Astrocyte of the cerebellum (primary cell): ENCODE measurements around the gene HHATL.
"Not testable (repeated sequence)": the region's sequence is repeated elsewhere in the genome, so short reads cannot be mapped to it uniquely, and the experiment has no call there.

Experiments used
- DNase-seq: peaks from one replicate; pipeline ENCODE4 v3.0.0-alpha.2; 2011; ENCODE audit warnings: low read depth
- H3K4me3 ChIP-seq: 2 replicates; pipeline ENCODE4 v1.5.1; 2011; ENCODE audit warnings: mild to moderate bottlenecking, low read depth, low read length, moderate library complexity
- in situ Hi-C: cut with HindIII; loops from 2 replicates; pipeline ENCODE4 v1.10.0; 2017; ENCODE audit warnings: low sequenced_read_pairs
- TF ChIP-seq, protein P1 (sequence below): IDR thresholded peaks from 2 replicates; pipeline ENCODE4 v1.5.1; 2012; ENCODE audit warnings: low read length, low read depth, moderate library complexity, mild to moderate bottlenecking; ENCODE audit errors: missing control alignments

The HHATL gene

DNA sequence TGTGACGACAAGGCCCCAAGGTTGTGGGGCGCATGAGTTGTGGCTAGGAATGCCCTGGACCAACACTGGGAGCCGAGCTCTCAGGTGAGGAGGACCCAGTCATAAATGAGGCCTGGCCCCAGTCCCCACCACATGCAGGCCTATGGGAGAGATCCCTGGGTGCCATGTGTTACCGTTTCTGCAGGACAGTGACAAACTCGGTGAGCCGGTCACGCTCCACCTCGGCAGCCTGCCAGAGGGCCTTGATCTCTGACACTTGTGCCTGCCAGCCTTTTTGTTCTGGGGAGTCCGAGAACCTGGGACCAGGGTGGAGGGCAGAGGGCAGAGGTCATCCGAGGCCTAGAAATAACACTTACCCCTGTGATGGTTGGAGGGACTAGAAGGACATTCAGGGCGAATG, 27.7 kb upstream of the HHATL start:
- in situ Hi-C loops = no loop called here
- TF ChIP-seq, protein P1, sequence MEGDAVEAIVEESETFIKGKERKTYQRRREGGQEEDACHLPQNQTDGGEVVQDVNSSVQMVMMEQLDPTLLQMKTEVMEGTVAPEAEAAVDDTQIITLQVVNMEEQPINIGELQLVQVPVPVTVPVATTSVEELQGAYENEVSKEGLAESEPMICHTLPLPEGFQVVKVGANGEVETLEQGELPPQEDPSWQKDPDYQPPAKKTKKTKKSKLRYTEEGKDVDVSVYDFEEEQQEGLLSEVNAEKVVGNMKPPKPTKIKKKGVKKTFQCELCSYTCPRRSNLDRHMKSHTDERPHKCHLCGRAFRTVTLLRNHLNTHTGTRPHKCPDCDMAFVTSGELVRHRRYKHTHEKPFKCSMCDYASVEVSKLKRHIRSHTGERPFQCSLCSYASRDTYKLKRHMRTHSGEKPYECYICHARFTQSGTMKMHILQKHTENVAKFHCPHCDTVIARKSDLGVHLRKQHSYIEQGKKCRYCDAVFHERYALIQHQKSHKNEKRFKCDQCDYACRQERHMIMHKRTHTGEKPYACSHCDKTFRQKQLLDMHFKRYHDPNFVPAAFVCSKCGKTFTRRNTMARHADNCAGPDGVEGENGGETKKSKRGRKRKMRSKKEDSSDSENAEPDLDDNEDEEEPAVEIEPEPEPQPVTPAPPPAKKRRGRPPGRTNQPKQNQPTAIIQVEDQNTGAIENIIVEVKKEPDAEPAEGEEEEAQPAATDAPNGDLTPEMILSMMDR = no peak
- DNase-seq = no peak
- H3K4me3 ChIP-seq = no peak overlapping the region

DNA sequence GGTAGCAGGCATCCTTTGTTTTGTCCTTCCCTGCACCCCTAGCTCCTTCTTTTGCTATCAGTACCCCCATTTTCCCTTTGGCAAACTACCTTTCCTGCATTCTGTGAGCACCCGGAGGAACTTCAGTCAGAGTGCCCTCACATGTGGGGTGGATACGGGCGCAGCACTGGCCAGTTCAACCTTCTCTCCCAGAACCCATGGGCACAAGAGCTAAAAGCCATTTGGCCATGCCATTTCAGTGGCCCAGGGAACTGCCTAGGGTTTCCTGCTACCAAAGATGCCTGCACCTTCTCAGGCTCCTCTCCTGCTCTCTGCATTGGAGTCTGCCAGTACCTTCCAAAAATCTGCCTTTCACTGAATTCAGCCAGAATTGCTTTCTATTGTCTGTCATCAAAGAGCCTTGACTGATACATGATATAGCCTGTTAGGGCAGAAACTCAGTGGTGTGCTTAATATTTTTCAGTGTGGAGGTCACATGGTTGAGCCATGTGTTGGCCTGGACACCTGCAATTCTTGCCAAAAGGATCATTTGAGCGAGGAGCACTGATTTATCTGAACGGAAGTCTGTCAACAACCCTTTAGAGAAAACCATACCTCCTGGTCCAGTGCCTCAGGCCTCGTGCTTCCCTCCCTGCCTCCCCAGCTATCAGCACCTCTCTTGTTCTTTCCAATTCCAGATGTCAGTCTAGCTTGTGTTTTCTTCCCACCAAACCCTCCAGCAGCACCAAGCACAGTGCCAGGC, 27.0 kb upstream of the HHATL start:
- TF ChIP-seq, protein P1 = no peak
- in situ Hi-C loops = no loop called here
- no peak overlapping the region for H3K4me3 ChIP-seq
- no peak for DNase-seq

DNA sequence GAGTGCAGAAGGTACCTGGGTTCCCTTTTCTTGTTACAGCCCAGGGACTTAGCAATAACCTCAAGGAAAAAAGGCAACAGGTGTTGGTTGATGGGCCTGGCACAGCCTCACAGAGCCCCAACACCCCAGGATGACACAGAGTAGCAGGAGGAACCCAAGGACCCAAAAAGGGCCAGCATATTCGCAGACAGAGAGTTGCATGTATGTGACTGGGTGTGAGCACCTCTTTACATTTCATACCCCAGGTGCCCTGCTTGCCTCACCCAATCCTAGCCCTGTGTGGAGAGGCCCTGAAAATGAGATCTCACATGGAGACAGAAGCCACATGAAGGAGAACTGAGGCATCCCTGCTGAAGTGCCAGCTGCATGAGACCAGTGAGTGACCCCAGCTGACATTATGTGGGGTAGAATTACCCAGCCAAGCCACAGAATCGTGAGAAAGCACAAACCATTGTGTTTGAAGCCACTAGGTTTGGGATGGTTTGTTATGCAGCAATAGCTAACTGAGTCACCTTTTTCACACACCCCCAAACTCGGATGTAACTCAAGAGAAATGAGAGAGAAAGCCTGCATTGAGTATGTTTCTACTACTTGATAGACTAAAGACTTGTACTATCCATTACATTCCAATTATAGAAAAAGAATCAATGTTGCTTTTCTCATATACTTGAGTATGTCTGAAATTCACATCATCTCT, 26.2 kb upstream of the HHATL start:
- DNase-seq = no peak
- TF ChIP-seq, protein P1 = no peak
- in situ Hi-C loops = no loop called here
- H3K4me3 ChIP-seq = no peak overlapping the region

DNA sequence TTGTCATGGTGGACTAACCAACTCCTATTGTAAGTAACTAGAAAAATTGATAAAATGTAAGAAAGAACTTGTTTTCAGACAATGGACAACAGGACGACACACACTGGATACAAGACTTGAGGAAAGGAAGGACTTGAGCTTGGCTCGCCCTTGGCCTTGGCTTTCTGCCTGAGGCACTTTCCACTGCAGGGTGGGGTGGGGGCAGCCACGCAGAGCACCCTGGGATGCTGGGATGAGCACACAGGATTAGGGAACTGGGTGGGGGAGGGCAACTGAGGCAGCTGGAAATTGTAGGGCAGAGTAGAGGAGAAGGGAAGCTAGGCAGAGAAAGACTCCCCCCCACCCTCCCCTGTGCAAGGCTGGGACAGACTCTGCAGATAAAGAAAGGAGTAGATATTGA, 25.5 kb upstream of the HHATL start:
- TF ChIP-seq, protein P1 = no peak
- no peak overlapping the region for H3K4me3 ChIP-seq
- in situ Hi-C loops = no loop called here
- no peak for DNase-seq

DNA sequence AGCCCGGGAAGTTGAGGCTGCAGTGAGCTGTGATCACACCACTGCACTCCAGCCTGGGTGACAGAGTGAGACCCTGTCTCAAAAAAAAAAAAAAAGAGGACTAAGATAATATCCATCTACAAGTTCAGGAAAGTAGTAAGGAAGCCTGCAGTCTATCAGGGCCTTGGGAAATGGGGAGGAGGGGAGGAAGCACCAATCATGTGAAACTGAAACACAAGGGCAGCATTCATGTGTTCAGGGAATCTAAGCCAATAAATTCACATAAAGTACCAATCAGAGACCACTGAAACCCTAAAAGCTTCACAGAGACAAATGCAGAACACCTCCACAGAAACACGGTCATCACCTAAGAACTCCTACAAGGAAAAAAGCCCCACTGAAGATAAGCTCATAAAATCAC, 22.9 kb upstream of the HHATL start:
- in situ Hi-C loops = no loop called here
- TF ChIP-seq, protein P1 = no peak
- H3K4me3 ChIP-seq = no peak overlapping the region
- no peak for DNase-seq

DNA sequence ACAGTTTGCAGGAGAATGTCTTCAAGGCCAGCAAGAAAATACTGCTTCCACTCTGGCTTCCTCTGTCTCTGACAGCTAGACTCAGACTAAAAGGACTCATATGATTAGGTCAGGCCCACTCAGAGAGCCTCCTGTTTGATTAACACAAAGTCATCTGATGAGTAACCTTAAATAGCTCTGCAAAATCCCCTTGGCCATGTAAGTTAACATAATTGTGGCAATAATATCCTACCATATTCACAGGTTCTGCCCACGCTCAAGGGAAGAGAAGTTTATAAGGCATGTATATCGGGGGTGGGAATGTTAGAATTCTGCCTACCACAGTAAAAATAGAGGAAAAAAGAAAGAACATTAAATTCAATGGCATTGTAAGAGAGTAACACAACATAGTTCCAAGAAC, 20.6 kb upstream of the HHATL start:
- DNase-seq = no peak
- H3K4me3 ChIP-seq = no peak overlapping the region
- TF ChIP-seq, protein P1 = no peak
- in situ Hi-C loops = no loop called here

DNA sequence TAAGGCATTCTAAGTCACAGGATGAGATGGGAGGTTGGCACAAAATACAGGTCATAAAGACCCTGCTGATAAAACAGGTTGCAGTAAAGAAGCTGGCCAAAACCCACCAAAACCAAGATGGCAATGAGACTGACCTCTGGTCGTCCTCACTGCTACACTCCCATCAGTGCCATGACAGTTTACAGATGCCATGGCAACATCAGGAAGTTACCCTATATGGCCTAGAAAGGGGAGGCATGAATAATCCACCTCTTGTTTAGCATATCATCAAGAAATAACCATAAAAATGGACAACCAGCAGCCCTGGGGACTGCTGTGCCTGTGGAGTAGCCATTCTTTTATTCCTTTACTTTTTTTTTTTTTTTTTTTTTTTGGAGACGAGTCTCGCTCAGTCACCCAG, 19.8 kb upstream of the HHATL start:
- DNase-seq = not testable (repeated sequence)

More for the DNA sequence above, 19.8 kb upstream of the HHATL start:
- H3K4me3 ChIP-seq, in situ Hi-C loops: not testable (repeated sequence)
